ENCODE results near the gene SNHG17.
"Not testable (repeated sequence)": the region's sequence is repeated elsewhere in the genome, so short reads cannot be mapped to it uniquely, and the experiment has no call there.

Gene SNHG17

GRCh38 chr20:38418509-38419204 is 16.5 kb downstream of the SNHG17 start:
- DNase-seq: no peak

GRCh38 chr20:38414769-38415450 is 20.2 kb downstream of the SNHG17 start:
- no peak for DNase-seq

GRCh38 chr20:38412877-38413577 is 22.1 kb downstream of the SNHG17 start:
- no peak for DNase-seq

- not testable (repeated sequence) for DNase-seq
Observed at GRCh38 chr20:38407822-38408221, 27.3 kb downstream of the SNHG17 start.

- no peak for DNase-seq
Observed at GRCh38 chr20:38407321-38407720, 27.8 kb downstream of the SNHG17 start.

GRCh38 chr20:38406476-38406875 is 28.7 kb downstream of the SNHG17 start:
- no peak for DNase-seq

- no peak for DNase-seq
Observed at GRCh38 chr20:38405132-38405531, 30.0 kb downstream of the SNHG17 start.

GRCh38 chr20:38404016-38404415 is 31.1 kb downstream of the SNHG17 start:
- DNase-seq: no peak

GRCh38 chr20:38402816-38403215 is 32.3 kb downstream of the SNHG17 start:
- no peak for DNase-seq

- DNase-seq: no peak
Observed at GRCh38 chr20:38402089-38402488, 33.0 kb downstream of the SNHG17 start.

GRCh38 chr20:38395751-38396395 is 39.3 kb downstream of the SNHG17 start:
- not testable (repeated sequence) for DNase-seq

- DNase-seq: no peak
Observed at GRCh38 chr20:38395165-38395564, 40.0 kb downstream of the SNHG17 start.

- DNase-seq: no peak
Observed at GRCh38 chr20:38393259-38393658, 41.9 kb downstream of the SNHG17 start.

- DNase-seq: no peak
Observed at GRCh38 chr20:38392356-38392755, 42.8 kb downstream of the SNHG17 start.

GRCh38 chr20:38387953-38388352 is 47.2 kb downstream of the SNHG17 start:
- no peak for DNase-seq

GRCh38 chr20:38386851-38387250 is 48.3 kb downstream of the SNHG17 start:
- no peak for DNase-seq

GRCh38 chr20:38386004-38386403 is 49.1 kb downstream of the SNHG17 start:
- no peak for DNase-seq

GRCh38 chr20:38383147-38383546 is 52.0 kb downstream of the SNHG17 start:
- no peak for DNase-seq

- not testable (repeated sequence) for DNase-seq
Observed at GRCh38 chr20:38377838-38378237, 57.3 kb downstream of the SNHG17 start.

- DNase-seq: no peak
Observed at GRCh38 chr20:38377039-38377685, 58.0 kb downstream of the SNHG17 start.

- no peak for DNase-seq
Observed at GRCh38 chr20:38373898-38374297, 61.2 kb downstream of the SNHG17 start.

GRCh38 chr20:38373231-38373867 is 61.8 kb downstream of the SNHG17 start:
- DNase-seq: no peak
